NOMO-1 (cell line): ENCODE measurements around the gene NOS1AP.

Source experiments
- DNase-seq, 2 experiments: peaks; one replicate each; lab custom pipeline; 2025; ENCODE audit not compliant: unreplicated experiment in 2 of 2; lab: John Stamatoyannopoulos, UW

The NOS1AP gene

GRCh38 chr1:162213281-162213912 lies 143.9 kb downstream of the NOS1AP start:
- DNase-seq, result no peak

GRCh38 chr1:162214202-162214601 lies 144.7 kb downstream of the NOS1AP start:
- peak in 1 of 2 experiments; percentile 2 for DNase-seq

DNA sequence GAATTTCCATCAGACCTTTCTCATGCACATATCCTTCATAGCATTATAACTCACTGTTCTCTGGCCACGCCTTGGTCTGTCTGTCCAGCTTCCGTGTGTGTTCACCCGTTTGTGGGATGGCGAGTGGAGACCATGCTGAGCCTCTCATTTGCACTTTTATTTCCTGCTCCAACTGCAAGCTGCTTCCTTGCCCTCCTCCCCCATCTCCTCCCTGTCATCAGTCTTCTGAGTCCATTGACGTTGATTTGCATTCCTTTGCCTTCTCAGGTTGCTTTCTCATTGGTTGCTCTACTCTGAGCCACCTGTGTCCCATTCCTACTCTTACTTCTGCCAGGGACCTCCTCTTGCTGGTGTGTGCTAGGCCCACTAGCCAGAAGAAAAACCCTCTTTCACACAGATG lies 146.4 kb downstream of the NOS1AP start:
- DNase-seq, result no peak

GRCh38 chr1:162216604-162217003 lies 147.1 kb downstream of the NOS1AP start:
- no peak for DNase-seq

GRCh38 chr1:162217706-162218105 lies 148.2 kb downstream of the NOS1AP start:
- DNase-seq, result peak; percentile 78 to 97

DNA sequence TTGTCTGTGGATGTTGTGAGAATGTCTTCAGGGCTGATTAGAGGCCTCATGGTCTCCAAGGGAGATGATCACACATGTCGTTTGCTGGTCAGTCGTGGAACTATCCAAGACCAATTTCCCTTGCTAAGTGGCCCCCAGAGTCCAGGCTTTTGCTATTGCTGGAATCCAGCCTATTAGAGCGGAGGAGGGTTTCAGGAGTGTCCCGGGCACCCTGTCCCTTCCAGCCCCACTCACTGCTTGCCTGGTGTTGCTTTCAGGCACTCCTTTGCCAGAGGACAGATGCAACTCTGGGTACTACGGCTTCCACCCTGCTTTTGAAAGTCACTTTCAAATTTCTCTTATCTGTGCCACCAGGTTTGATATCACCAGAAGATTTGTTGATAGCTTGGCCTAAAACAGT lies 149.1 kb downstream of the NOS1AP start:
- DNase-seq, result no peak

DNA sequence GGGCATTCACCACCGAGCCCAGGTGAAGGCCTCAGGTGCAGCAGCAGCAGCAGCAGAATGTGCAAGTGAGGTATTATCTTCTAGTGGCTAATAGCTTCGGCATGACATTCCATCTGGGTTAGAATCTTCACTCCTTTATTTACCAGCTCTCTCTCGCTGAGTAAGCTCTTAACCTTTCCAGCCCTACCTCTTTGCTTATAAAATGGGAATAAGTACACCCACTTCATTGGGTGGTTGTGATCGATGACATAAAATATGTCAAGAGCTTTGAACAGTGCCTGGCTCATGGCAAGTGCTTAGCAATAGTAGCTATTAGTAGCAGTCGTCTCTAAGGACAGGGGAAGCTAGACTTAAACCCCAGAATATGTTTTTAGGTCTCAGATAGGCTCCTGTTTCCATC lies 149.5 kb downstream of the NOS1AP start:
- no peak for DNase-seq

DNA sequence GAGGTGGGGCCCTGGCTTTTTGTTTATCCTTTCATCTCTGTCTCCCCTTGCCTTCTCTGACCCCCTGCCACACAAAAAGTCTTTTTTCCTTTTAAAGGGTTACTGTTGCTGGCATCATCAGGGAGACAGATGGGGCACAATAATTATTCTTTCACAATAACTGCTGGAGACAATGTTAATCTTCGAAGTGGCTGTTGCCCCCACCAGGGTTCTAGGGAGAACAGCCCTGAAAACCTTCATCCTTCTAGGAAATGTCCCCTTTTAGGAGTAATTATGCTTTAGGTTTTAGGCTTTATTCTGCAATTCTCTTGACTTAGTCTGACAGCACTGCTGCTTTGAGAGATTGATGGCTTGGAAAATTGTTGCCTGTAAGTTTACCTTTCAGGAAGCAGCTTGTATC lies 150.0 kb downstream of the NOS1AP start:
- DNase-seq, result no peak

GRCh38 chr1:162220009-162220539 lies 150.6 kb downstream of the NOS1AP start:
- no peak for DNase-seq

GRCh38 chr1:162222014-162222413 lies 152.5 kb downstream of the NOS1AP start:
- no peak for DNase-seq

GRCh38 chr1:162222730-162223129 lies 153.2 kb downstream of the NOS1AP start:
- no peak for DNase-seq

- DNase-seq, result no peak
Observed at GRCh38 chr1:162223488-162223887, 154.0 kb downstream of the NOS1AP start.

- no peak for DNase-seq
Observed at GRCh38 chr1:162224267-162224666, 154.8 kb downstream of the NOS1AP start.

- DNase-seq, result no peak
Observed at GRCh38 chr1:162228586-162228985, 159.1 kb downstream of the NOS1AP start.

DNA sequence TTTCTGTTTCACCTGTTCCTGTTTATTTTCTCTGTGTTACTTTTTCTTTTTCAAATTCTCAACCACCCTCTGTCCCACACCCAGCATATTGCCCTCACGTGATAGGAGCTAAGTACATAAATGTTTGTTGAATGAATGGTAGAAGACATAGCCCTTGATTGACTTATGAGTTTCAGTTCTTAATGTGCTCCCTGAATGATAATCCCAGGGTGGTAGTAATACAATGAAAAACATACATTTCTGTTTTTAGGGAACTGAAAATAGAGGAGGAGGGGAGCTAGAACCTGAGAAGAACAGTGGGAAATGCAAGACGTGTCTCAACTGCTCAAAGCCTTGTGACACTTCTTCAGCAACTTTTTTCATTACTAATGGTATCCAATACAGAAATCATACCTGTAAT lies 160.1 kb downstream of the NOS1AP start:
- DNase-seq, result peak; percentile 74 to 87

DNA sequence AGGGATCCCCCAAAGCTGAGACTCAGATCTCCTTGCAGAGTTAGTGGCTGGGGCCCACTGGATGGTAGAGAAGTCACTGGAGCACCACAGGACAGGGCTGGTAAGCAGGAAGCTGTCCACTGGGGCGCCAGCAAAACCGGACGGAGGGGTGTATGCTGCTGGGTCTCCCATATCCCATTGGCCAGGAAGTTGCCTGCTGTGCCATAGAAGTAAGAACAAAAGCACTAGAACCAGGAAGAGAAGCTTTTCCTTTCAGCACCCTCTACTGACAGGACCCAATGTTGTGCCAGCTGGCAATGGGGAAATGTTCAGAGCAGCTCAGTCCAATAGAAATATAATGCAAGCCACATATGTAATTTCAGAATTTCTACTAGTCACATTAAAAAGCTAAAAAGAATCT lies 160.6 kb downstream of the NOS1AP start:
- DNase-seq, result peak; percentile 44 to 69

DNA sequence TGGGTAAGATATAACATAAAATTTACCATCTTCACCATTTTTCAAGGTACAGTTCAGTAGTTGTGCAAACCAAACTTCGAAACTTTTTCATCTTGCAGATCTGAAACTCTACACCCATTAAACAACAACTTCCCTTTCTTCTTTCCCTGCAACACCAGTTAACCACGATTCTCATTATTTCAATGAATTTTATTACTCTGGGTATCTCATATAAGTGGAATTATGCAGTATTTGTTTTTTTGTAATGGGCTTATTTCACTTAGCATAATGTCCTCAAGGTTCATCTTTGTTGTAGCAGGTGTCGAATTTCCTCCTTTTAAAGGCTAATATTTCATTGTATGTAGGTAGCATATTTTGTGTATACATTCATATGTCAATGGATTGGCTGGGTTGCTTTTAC lies 161.0 kb downstream of the NOS1AP start:
- peak; percentile 44 to 84 for DNase-seq

GRCh38 chr1:162232034-162232711 lies 162.7 kb downstream of the NOS1AP start:
- DNase-seq, result no peak

GRCh38 chr1:162233066-162233465 lies 163.6 kb downstream of the NOS1AP start:
- no peak for DNase-seq

- DNase-seq, result no peak
Observed at GRCh38 chr1:162233937-162234336, 164.4 kb downstream of the NOS1AP start.

DNA sequence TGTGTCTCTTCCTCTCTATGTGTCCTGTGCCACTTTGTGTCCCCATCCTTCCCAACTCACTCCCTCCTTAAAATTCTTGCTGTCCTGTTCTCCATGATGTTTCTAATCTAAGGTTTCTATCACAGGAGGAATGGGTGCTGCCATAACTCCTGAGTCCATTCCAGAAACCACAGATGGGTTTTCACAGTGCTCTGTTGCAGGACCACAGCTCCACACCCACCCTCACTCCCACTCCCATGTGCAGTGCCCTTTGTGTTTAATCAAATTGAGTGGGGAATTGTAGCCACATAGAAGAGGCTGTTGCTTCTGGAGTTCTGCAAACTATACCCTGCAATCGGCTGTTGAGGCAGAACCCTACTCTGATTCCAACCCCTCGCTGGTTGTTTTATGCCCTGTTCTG lies 165.1 kb downstream of the NOS1AP start:
- DNase-seq, result no peak

GRCh38 chr1:162235241-162235800 lies 165.8 kb downstream of the NOS1AP start:
- peak; percentile 61 to 78 for DNase-seq
